LNCaP clone FGC (cell line): ENCODE measurements around the gene MFNG.
"Not testable (repeated sequence)": the region's sequence is repeated elsewhere in the genome, so short reads cannot be mapped to it uniquely, and the experiment has no call there.

Source experiments
- DNase-seq: peaks from one replicate; pipeline ENCODE4 v3.0.0-alpha.2; 2011; ENCODE audit warnings: low read depth
- H3K4me3 ChIP-seq: 2 replicates; pipeline ENCODE4 v1.5.1; 2011; ENCODE audit warnings: mild to moderate bottlenecking, low read depth, low read length, control low read depth
- CTCF ChIP-seq: IDR thresholded peaks from 2 replicates; pipeline ENCODE4 v1.5.1; 2012; ENCODE audit warnings: mild to moderate bottlenecking; ENCODE audit not compliant: control insufficient read depth, insufficient read depth; ENCODE audit errors: extremely low read depth

Gene MFNG

GRCh38 chr22:37486224-37486845, at the start of gene MFNG:
Gene MFNG, minus strand, starts transcription at chr22:37486384. Its CDS starts 207 bp downstream, at chr22:37486177.
- DNase-seq: no peak
- no peak for TF ChIP-seq CTCF
- H3K4me3 ChIP-seq: no peak within 1 kb of the TSS

GRCh38 chr22:37535159-37535558, 49.0 kb upstream of the MFNG start:
- DNase-seq: no peak
- no peak for TF ChIP-seq CTCF
- no peak overlapping the region for H3K4me3 ChIP-seq

DNA sequence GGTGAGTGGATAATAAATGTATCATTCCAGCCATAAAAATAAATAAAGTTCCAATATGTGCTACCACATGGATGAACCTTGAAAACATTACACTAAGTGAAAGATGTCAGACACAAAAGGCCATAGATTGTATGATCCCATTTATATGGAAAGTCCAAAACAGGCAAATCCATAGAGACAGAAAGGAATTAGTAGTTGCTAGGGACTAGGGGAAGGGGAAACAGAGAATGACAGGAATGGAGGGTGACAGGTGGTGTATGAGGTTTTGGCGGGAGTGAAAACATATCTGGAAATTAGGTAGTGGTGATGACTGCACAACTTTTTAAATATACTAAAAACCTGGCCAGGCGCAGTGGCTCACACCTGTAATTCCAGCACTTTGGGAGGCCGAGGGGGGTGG, 48.3 kb upstream of the MFNG start:
- no peak for DNase-seq
- no peak for TF ChIP-seq CTCF
- no peak overlapping the region for H3K4me3 ChIP-seq

GRCh38 chr22:37533995-37534394, 47.8 kb upstream of the MFNG start:
- DNase-seq: no peak
- no peak for TF ChIP-seq CTCF
- no peak overlapping the region for H3K4me3 ChIP-seq

GRCh38 chr22:37529652-37530345, 43.6 kb upstream of the MFNG start:
- TF ChIP-seq CTCF: no peak
- peak; percentile 73 for DNase-seq
- H3K4me3 ChIP-seq: no peak overlapping the region

- not testable (repeated sequence) for DNase-seq, H3K4me3 ChIP-seq
Measured at GRCh38 chr22:37527952-37528351, 41.8 kb upstream of the MFNG start.

DNA sequence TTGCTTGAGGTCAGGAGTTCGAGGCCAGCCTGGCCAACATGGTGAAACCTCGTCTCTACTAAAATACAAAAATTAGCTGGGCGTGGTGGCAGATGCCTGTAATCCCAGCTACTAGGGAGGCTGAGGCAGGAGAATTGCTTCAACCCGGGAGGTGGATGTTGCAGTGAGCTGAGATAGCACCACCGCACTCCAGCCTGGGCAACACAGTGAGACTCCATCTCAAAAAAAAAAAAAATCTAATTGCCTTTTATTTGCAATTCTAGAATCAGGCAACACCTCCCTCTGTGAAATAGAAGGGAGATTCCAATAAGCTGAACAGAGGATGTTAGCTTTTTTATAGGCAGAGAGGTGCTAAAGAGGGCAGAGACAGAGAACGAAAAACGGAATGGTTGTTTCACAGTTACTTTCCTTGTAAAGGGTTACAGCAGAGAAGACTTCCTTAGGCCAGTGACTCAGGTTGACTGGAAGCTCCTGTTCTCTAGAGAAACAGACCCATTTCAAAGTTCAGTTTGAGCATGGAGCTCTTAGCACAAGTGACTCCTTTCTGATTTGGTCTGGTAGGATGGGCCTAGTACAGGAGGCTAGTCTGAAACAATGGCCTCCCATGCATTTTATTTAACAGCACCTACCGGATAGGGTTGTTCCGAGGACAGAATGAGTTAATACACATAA, 41.0 kb upstream of the MFNG start:
- DNase-seq, H3K4me3 ChIP-seq: not testable (repeated sequence)

- H3K4me3 ChIP-seq: no peak overlapping the region
- no peak for DNase-seq
- TF ChIP-seq CTCF: no peak
Measured at GRCh38 chr22:37526376-37526775, 40.2 kb upstream of the MFNG start.
